Hepatic stellate cell (primary cell): ENCODE data around the gene GPA33.

Experiments used
- DNase-seq: peaks from one replicate; pipeline ENCODE4 v3.0.0; 2011; ENCODE audit warnings: low spot score

The GPA33 gene

DNA sequence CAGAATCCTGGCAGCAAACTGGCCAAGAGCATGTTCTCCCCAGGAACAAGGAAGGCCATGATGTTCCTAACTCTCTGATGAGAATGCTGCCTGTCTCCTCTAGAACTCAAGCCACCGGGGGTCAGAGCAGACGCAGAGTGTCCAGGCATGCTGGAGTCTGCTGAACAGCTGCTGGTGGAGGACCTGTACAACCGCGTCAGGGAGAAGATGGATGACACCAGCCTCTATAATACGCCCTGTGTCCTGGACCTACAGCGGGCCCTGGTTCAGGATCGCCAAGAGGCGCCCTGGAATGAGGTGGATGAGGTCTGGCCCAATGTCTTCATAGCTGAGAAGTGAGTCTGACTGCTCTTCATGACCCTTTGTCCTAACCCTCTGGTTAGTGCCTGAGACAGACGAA, 27.0 kb upstream of the GPA33 start:
- no peak for DNase-seq

DNA sequence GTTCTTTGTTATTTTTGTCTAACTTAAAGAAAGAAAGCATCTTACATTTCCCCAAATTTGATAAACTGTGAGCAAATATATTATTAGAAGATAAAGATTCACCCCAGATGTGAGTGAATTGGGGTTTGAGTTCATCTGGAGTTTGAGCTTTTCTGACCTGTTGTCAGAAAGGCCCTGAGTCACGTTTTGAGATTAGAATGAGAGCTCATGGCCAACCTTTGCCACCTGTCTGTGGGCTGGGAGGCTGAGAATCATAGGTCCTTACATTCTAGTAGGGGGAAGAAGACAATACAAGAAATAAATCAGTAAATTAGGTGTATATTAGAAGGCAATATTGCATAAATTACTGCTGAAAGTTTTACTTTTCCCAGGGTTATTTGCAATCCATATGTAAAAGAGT, 26.0 kb upstream of the GPA33 start:
- DNase-seq: no peak

DNA sequence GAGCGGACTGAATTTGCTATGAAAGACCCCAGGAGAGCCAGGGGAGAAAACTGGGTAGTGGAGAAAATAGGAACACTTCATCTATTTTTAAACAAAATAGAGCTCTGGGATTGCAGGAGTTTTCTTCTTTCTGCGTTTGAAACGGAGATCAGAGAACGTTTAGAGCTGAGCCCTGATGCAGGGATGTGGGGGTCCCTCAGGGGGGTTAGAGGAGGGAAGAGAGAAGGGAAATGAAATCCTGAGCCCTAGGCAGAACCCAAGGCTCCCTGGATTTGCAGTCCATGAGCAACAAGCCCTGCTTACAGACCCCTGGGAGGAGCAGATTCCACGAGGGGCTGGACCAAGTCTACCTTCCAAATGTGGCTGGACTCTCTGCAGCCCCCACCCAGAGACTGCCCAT, 25.5 kb upstream of the GPA33 start:
- DNase-seq: no peak

DNA sequence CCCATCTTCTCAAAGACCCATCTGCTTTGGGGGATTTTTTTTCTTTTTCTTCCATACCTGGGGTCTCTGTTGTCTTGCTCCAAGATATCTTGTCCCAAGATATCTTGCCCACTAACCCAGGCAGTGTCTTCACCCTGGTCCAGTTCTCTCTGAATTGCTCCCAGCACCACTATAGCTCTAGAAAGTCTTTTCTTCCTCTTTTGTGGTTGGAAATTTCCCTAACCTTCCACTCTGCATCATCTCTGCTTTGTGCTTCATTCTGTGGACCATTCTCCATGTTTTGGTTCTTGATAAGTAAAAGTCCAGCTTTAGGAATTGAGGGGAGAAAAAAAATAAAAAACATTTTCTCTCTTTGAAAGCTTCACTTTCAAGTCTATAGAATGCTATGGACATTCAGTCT, 24.5 kb upstream of the GPA33 start:
- DNase-seq: no peak

DNA sequence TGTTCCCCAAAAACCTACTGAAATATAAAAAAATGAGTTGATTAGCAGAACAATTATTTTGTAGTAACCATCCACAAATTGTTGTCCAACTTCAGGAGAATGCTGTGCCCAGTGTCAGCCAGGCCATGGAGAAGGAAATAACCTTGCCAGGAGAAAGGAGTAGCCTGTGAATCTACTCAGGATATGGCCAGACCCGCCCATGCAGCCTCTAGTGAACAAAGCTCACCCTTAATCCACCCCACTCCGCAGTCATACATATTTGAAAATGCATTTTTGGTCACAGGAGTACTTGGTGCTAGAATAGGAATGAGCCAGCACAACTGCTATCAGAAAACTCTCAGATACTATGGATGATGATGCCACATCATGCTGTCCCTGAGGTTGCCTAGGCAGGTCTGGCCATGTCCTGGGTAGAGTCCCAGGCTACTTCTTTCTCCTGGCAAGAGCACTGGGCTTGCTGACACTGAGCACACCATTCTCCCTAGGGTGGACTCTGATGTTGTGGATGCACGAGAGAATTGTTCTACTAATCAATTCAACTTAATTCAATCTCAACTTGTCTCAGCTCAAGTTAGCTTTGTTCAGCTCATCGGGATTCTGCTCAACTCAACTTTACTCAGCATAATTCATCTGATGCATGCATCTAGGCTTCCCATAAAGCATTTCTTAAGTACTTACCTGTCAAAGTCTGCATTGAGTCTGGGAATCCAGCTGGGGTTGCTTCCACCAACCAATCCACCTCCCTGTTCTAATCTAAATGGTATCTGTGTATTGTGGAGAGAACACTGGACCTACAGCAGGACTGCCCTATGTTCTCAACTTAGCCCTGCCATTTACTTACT, 21.9 kb upstream of the GPA33 start:
- DNase-seq: no peak

DNA sequence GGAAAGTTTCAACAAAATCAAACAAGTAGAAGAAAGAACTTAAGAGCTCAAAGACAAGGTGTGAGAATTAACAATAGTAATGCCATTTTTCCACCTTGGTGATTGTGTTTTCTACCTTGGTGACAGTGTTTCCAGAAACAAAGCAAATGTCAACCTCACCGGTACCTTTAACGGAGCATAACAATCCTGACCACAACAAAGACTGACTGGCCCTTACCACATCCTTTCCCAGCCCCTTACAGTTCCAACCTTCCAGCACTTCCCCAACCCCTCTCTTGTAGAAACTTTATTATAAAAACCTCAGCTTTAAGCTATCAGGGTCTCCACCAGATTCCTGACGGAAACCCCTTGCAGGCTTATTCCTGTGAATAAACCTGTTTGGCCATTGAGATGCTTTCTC, 20.4 kb upstream of the GPA33 start:
- DNase-seq: no peak

DNA sequence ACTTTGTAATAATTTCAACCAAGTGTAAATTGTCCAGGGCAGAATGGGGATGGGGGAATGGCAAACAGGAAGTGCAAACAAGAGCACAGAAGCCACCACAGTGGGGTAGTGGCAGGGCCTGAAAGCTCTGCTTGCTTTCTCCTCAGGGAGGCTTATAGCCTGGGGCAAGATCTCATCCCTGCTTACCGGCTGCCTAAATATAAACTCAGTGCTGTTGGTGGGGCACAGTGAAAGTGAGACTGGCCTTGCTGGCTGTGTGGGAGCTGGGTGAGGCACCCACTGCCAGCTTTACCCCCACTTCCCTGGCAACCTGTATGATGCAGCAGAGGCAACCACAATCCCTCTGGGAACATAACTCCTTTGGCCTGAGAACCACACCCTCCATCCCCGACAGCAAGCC, 18.9 kb upstream of the GPA33 start:
- DNase-seq: no peak

DNA sequence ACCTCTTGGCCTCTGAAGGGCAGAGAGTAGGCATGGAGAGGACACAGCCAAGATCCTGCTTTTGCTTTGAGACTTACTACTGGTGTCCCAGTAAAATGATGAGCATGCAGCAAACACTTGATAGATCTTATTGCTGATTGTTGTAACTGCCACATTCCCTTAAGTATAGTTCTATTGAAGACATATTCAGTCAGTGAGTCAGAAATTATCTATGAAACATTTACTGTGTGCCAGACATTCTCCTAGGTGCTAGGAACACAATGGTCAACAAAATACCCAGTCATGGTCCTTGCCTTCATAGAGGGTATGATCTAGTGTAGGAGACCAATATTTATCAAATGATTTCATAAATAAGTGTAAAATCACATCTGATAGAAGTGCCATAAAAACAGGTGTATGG, 17.3 kb upstream of the GPA33 start:
- DNase-seq: no peak

DNA sequence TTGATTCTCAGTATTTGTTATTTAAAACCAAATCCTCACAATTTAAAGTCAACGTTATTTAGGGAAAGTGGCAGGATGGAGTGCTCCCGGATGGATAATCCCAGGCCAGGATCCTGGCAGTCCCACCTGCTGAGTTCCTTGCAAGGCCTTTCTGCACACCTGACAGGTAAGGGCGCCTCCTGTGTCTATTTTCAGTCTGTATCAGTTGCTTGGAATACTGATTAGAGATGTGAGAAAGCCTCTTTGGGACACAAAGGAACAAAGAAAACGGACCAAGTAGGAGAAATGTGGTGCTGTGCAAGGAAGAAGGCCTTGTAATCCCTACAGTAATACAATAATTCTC, 15.9 kb upstream of the GPA33 start:
- DNase-seq: no peak

DNA sequence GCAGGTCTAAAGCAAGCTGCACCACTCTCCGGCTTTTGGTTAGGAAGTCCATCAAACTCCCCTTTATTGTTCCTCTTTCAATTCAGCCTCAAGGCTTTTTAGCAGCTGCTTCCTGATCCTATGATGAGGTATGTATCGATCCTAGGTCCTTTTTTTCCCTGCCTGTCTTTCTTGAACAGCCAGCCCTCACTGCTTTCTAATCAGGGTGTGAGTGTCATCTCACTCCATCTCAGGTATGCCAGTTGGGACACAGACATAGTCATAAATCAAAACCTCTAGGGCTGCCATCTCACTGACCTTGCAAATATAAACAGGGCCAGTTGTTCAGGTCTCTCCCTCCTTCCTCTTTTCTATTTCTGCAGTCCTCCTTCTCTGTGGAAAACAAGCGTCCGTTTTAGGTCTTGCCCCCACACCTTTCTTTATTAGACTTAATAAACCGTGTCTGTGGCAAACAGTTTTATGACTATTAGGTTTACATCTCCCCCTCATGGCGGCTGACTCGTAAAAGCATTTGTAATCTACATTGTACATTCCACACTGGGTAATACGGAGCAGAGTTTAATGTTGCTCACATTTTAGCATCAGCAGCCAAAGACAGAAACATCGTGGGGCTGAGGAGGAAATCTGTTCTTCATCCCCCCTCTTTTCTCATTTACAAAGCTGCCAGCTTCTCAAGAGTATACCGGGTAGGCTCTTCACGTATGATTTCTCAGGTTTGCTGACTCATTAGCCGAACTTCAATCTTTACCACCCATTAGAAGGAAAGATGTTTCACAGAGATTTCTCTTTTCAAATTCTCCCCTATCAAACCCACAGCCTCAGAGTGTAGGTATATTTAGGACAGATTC, 15.3 kb upstream of the GPA33 start:
- DNase-seq: no peak

DNA sequence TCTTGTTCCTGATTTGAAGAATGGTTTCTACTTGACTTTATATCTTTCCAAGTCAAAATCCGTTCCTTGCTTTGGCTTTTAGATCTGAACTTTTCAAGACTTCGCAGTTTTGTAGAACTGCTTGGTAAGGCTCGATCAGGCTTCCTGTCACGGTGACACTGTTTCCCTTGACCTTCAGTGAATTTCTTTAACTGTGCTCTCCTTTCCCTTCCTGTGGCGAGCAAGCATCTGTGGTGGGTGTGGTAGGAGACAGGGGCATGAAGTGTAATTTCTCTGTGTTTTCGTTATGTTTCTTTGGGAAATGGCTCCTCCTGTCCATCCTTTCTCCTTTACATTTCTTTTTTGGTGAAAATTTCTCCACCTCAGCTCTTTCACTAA, 14.1 kb upstream of the GPA33 start:
- no peak for DNase-seq

DNA sequence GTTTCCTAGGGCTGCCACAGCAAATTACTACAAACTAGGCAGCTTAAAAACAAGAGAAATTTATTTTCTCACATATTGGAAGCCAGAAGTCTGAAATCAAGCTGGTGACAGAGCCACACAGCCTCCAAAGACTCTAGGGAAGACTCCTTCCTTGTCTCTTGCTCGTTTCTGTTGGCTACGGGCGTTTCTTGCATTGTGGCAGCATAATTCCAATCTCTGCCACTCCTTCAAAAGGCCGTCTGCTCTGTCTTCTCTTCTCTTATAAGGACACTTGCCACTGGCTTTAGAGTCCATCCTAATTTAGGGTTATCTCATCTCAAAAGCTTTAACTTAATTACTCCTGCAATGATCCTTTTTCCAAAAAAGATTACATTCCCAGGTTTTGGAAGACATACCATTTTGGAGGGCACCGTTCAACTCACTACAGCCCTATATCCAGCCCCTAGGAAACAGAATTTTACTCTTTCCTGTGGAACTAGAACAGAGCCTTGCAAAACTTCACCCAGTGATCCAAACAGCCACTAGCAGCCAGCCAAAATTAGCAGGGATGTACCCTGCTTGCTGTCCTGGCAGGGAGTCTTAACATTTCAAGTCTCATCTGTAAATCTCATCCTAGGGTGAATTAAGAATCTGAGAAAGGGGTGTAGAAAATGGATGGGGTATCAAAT, 12.9 kb upstream of the GPA33 start:
- DNase-seq: no peak

DNA sequence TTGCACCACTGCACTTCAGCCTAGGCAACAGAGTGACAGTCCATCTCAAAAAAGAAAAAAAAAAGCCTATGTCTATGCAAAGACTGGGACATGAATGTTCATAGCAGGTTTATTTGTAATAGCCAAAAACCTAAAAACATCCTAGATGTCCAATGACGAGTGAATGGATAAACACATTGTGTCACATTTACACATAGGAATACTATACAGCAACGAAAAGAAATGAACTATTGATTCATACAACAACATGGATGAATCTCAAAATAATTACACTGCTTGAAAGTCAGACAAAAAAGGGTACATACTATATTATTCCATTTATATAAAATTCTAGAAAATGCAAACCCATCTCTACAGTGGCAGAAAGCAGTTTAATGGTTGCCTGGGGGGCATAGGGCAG, 11.6 kb upstream of the GPA33 start:
- no peak for DNase-seq

DNA sequence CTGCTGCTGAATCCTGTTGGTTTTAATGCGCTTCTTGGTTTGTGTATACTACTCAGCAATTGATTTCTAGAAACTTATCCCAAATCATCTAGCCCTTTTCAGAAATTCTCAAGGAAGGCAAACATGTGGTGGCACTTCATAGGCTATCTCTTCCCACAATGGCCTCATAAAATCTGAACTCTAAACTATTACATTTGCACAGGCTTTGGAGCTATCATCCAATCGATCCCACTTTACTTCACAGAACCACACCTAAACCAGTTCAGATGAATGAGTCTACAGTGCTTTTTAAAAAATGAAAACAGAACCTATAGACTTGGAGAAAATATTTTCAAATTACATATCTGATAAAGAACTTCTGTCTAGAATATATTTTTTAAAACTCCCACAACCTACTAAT, 10.6 kb upstream of the GPA33 start:
- no peak for DNase-seq

DNA sequence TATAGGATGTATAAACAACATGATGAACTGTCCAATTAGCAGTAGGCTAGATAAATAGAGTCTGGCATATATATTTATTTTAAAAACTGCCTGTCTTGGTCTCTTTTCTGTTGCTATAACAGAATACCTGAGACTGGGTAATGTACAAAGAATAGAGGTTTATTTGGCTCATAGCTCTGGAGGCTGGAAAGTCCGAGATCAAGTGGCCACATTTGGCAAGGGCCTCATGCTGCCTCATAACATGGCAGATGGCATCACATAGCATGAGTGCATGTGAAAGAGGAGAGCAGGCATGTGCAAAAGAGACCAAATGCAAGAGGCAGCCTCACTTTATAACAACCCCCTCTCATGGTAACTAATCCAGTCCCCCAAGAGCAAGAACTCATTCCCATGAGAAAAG, 9.7 kb upstream of the GPA33 start:
- no peak for DNase-seq

DNA sequence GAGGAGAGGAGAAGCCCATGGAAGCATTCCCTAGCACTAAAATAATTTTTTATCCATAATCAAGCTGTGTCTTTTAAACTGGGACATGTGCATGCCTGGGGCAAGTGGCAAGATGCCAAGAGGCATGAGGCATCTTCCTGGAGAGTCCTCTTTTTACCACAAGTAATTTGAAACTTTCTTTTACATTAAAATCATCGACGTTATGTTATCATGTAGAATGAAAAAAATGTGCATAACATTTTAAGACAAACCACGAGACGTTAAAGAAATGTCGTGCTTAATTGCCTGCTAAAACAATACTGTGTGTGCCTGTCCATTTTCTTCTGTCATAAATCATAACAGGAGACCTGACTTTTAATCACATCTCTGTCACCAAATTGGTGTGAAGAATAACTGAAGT, 5.2 kb upstream of the GPA33 start:
- DNase-seq: no peak

DNA sequence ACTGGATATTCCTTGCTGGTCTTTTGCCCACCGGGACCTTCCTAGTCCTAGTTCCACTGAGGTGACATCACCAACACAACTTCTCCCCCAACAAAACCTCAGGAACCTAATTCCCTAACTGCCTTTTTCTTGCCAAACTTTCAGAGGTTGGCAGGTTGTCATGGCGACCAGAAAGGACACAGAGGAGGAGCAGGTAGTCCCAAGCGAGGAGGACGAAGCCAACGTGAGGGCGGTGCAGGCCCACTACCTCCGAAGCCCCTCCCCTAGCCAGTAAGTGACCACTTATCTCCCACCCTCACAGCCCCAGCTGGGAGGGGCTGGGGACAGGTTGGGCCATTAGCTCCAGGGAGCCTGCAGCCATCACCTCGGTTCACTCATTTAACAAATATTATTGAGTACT, 4.5 kb upstream of the GPA33 start:
- DNase-seq: no peak

DNA sequence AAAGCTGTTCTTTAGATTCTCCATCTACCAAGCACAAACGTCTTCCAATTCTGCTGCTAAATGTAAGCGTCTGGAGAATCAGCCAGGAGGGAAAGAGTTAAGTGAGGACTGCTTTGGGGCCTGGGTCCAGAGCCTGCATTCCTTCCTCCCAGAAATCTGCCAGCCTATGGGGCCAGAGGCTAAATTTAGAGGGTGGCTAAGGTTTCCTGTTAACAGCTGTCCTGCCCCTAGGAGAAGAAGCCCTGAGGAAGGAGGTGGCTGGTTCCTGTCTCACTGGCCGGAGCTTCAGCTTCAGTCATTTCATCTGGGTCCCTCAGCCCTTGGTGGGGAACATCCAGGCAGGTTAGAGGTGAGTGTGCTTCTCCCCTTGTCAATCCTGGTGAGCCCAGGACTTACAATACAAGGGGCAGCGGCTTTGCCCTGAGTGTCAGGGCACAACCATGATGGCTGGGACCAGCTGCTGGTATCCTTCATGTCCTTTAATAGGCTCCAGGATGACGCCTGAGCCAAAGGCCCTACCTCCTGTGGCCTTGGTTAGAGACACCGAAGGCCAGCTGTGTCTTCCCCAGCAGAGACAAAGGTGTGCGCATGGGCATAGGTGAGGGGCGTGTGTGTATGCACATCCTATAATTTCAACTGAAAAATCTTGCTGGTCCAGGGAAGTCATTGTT, 3.8 kb upstream of the GPA33 start, which contains the start of gene STYXL2:
TSS of gene STYXL2 (plus strand) at position 230 of the 671 bp plus-strand sequence. CDS start 775 bp downstream, outside the sequence.
- DNase-seq: no peak

DNA sequence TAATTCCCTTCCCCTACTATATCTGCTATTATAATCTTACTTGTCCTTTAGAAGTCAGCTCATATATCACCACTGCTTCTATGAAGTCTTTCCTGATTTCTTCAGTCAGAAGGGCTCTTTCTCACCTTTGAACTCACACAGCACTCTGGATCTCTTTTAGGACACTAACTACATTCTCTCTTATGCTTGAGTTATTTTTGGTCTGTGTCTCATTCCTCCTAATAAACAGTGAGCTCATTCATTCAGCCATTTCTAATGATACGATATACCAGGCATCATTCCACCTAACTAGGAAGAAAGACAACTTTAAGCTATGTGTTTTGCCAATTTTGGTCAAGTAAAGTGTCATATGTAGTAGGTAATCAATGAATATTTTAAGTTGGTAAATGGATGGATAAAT, 2.5 kb upstream of the GPA33 start:
- DNase-seq: no peak

DNA sequence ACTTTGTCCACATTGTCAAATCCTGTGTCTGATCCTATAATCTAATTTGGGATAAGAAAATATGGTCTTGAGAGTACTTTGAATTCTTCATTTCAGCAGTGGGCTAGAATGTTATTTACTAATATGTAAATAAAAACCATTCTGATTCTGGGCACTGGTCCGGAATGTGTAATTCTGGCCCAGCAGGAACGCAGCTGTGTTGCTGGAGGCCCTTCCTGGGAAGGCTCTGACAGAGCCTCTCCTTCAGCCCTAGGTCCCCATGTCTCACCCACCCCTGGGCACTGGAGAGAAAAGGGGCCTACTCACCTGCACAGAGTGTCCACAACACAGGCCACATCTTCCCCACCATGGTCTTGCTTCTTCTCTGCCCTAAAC, 251 bp downstream of the GPA33 start:
- no peak for DNase-seq

DNA sequence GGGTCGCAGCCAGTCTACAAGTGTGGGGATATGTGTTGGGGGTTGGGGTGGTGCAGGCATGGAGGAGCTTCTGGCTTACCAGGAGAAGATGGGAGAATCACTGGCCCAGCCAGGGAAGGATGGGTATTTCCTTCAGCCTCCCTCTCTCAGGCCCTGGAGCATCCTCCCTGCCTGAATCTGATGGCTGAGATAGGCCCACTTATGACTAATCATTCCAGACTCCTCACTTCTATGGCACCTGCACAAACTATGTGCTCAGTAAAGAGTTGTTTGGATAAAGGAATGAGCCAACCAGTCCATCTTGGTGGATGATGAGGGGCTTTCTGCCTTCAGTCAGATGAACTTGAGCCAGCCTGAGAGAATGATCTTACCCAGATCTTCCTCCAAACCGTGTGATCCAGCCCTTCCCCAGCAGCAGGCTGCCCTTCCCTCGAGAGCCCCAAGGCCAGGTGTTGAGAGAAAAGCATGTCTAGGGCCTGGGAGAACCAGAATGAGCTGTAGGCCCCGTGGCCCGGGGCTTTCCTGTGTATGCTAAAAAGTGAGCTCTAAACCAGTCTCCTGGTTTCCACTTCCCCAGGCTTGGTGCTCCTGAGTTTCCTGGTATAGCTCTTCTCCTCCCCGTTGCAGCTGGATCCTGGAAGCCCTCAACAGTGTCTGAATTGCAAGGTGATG, 1.3 kb downstream of the GPA33 start:
- DNase-seq: no peak

DNA sequence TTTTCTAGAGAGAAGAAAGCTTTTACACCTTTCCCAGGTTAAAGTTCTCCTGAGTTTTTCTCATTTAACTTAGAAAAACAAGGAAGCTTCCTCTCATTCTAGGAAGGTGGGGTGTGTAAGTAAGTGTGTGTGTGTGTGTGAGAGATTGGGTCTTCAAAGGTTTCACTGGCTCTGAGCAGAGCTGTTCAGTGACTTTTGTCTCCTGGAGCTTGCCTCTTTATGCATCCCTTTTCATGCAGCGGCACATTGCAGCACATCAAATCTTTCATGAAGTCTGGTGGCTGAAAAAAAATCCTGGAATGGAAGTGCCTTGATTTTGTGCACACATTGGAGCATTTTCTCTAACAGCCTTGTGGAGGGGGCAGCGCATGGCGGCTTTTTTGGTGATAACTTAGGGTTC, 3.4 kb downstream of the GPA33 start:
- no peak for DNase-seq
